ENCODE data around the gene TNFAIP8L3.
A peak's percentile ranks its signal among the peaks of the same experiment; 100 is the strongest.

The TNFAIP8L3 gene

GRCh38 chr15:51086409-51086808, 8.3 kb downstream of the TNFAIP8L3 start:
- no peak overlapping the region for H3K4ac ChIP-seq (ENCODE audit: low read length)
- H3K36me3 ChIP-seq (replicated peaks in 1 of 2; ENCODE audit: control insufficient read depth in 2 of 2, insufficient read depth in 2 of 2, low read length in 2 of 2): no peaks in the 10 kb centered on the region
- H3K27me3 ChIP-seq (ENCODE audit: control insufficient read depth in 3 of 3, insufficient read depth in 3 of 3, low read depth in 1 of 3, low read length in 3 of 3): peaks cover 0 to 32% (median 17%) of the 10 kb centered on the region in 3 experiments
- H2BK120ac ChIP-seq (ENCODE audit: low read depth, low read length): no peak overlapping the region
- no peak overlapping the region for H3K4me2 ChIP-seq (ENCODE audit: insufficient read depth, low read length, poor library complexity, severe bottlenecking)
- no peak overlapping the region for H4K91ac ChIP-seq (ENCODE audit: low read depth, low read length, poor library complexity)
- H3K79me1 ChIP-seq (ENCODE audit: low read depth, low read length): no peaks in the 10 kb centered on the region
- H3K27ac ChIP-seq (replicated peaks; ENCODE audit: low read length): no peak overlapping the region
- H2BK12ac ChIP-seq (ENCODE audit: low read length): no peak overlapping the region
- H3K18ac ChIP-seq (ENCODE audit: low read length): no peak overlapping the region
- no peak overlapping the region for H3K4me3 ChIP-seq (ENCODE audit: low read length in 2 of 2)
- WGBS, 2 donors (ENCODE audit: extremely low coverage in 2 of 2, insufficient read length in 2 of 2, insufficient replicate concordance in 1 of 2): no CpG with 5 or more reads among the region's 4 CpGs
- H2BK5ac ChIP-seq (ENCODE audit: low read length): no peak overlapping the region
- peaks cover 0 to 7% of the 10 kb centered on the region in 2 donors for H3K4me1 ChIP-seq (ENCODE audit: control insufficient read depth in 2 of 2, insufficient read depth in 1 of 2, low read depth in 1 of 2, low read length in 2 of 2)
- no peaks in the 10 kb centered on the region for H3K9me3 ChIP-seq (replicated peaks in 1 of 2; ENCODE audit: control insufficient read depth in 2 of 2, insufficient read depth in 1 of 2, low read depth in 1 of 2, low read length in 2 of 2)
- no peak overlapping the region for H3K9ac ChIP-seq (ENCODE audit: low read depth, low read length, poor library complexity)
- no peak overlapping the region for H4K8ac ChIP-seq (ENCODE audit: low read depth, low read length)
- no peak overlapping the region for H3K14ac ChIP-seq (ENCODE audit: low read length)
- H2BK15ac ChIP-seq (ENCODE audit: low read length): no peak overlapping the region
- H2AK5ac ChIP-seq (ENCODE audit: low read depth, low read length): no peak overlapping the region
- H3K23ac ChIP-seq (ENCODE audit: low read depth, low read length, poor library complexity): no peak overlapping the region
- H2AFZ ChIP-seq (ENCODE audit: low read length): no peak overlapping the region
- no peak for DNase-seq (ENCODE audit: low spot score)

GRCh38 chr15:51085764-51086163, 8.9 kb downstream of the TNFAIP8L3 start:
- Histone ChIP-seq H2AK5ac (ENCODE audit: low read depth, low read length) (no peak overlapping the region), H3K23ac (ENCODE audit: low read depth, low read length, poor library complexity) (no peak overlapping the region), H2BK15ac (ENCODE audit: low read length) (no peak overlapping the region), H3K9ac (ENCODE audit: low read depth, low read length, poor library complexity) (no peak overlapping the region), H3K4ac (ENCODE audit: low read length) (no peak overlapping the region), H3K4me3 (ENCODE audit: low read length in 2 of 2) (no peak overlapping the region), H2BK12ac (ENCODE audit: low read length) (no peak overlapping the region), H4K8ac (ENCODE audit: low read depth, low read length) (no peak overlapping the region), H4K91ac (ENCODE audit: low read depth, low read length, poor library complexity) (no peak overlapping the region), H3K36me3 (replicated peaks in 1 of 2; ENCODE audit: control insufficient read depth in 2 of 2, insufficient read depth in 2 of 2, low read length in 2 of 2) (no peaks in the 10 kb centered on the region), H3K4me1 (ENCODE audit: control insufficient read depth in 2 of 2, insufficient read depth in 1 of 2, low read depth in 1 of 2, low read length in 2 of 2) (peaks cover 0 to 7% of the 10 kb centered on the region in 2 donors), H2BK120ac (ENCODE audit: low read depth, low read length) (no peak overlapping the region), H3K4me2 (ENCODE audit: insufficient read depth, low read length, poor library complexity, severe bottlenecking) (no peak overlapping the region), H3K18ac (ENCODE audit: low read length) (no peak overlapping the region), H2AFZ (ENCODE audit: low read length) (no peak overlapping the region), H3K27ac (replicated peaks; ENCODE audit: low read length) (no peak overlapping the region), H3K27me3 (ENCODE audit: control insufficient read depth in 3 of 3, insufficient read depth in 3 of 3, low read depth in 1 of 3, low read length in 3 of 3) (peaks cover 0 to 26% (median 13%) of the 10 kb centered on the region in 3 experiments), H2BK5ac (ENCODE audit: low read length) (no peak overlapping the region), H3K9me3 (replicated peaks in 1 of 2; ENCODE audit: control insufficient read depth in 2 of 2, insufficient read depth in 1 of 2, low read depth in 1 of 2, low read length in 2 of 2) (no peaks in the 10 kb centered on the region), H3K79me1 (ENCODE audit: low read depth, low read length) (no peaks in the 10 kb centered on the region), H3K14ac (ENCODE audit: low read length) (no peak overlapping the region)
- WGBS, 2 donors (ENCODE audit: extremely low coverage in 2 of 2, insufficient read length in 2 of 2, insufficient replicate concordance in 1 of 2): no CpG with 5 or more reads among the region's 1 CpG
- DNase-seq (ENCODE audit: low spot score): no peak

DNA sequence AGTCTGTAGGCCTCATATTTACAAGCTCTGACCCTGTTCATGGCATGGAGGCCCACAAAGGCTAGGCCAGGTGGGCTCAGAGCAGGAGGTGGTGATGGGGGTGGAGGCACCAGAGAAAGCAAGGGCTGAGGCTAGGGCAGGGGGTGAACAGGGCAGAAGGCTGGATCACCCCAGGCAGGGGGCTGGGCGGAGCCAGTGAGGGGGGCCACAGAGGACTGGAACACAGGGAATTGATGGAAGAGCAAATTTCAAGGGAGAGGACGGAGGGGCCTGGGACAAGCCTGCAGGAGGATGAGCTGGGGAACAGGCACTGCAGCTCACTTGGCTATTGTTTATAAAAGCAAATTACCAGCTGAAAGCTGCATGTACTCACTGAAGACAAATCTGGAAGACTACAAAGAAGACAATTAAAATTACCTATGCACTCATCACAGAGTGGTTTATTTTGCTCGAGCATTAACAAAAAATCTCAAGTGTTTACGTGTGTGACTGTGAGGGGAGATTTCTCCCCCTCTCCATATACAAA, 11.0 kb downstream of the TNFAIP8L3 start:
- no peak overlapping the region for H2BK15ac ChIP-seq (ENCODE audit: low read length)
- no peak overlapping the region for H2AK5ac ChIP-seq (ENCODE audit: low read depth, low read length)
- no peak overlapping the region for H2BK5ac ChIP-seq (ENCODE audit: low read length)
- H4K91ac ChIP-seq (ENCODE audit: low read depth, low read length, poor library complexity): no peak overlapping the region
- no CpG with 5 or more reads among the region's 4 CpGs for WGBS, 2 donors (ENCODE audit: extremely low coverage in 2 of 2, insufficient read length in 2 of 2, insufficient replicate concordance in 1 of 2)
- no peak overlapping the region for H3K4me2 ChIP-seq (ENCODE audit: insufficient read depth, low read length, poor library complexity, severe bottlenecking)
- H3K79me1 ChIP-seq (ENCODE audit: low read depth, low read length): no peaks in the 10 kb centered on the region
- peaks cover 0 to 9% (median 0%) of the 10 kb centered on the region in 3 experiments for H3K27me3 ChIP-seq (ENCODE audit: control insufficient read depth in 3 of 3, insufficient read depth in 3 of 3, low read depth in 1 of 3, low read length in 3 of 3)
- DNase-seq (ENCODE audit: low spot score): no peak
- H3K4me1 ChIP-seq (ENCODE audit: control insufficient read depth in 2 of 2, insufficient read depth in 1 of 2, low read depth in 1 of 2, low read length in 2 of 2): peaks cover 0 to 7% of the 10 kb centered on the region in 2 donors
- H3K9me3 ChIP-seq (replicated peaks in 1 of 2; ENCODE audit: control insufficient read depth in 2 of 2, insufficient read depth in 1 of 2, low read depth in 1 of 2, low read length in 2 of 2): no peaks in the 10 kb centered on the region
- H3K27ac ChIP-seq (replicated peaks; ENCODE audit: low read length): no peak overlapping the region
- H4K8ac ChIP-seq (ENCODE audit: low read depth, low read length): peak overlapping the region; percentile 6
- no peak overlapping the region for H2BK12ac ChIP-seq (ENCODE audit: low read length)
- H3K36me3 ChIP-seq (replicated peaks in 1 of 2; ENCODE audit: control insufficient read depth in 2 of 2, insufficient read depth in 2 of 2, low read length in 2 of 2): no peaks in the 10 kb centered on the region
- no peak overlapping the region for H3K9ac ChIP-seq (ENCODE audit: low read depth, low read length, poor library complexity)
- H2AFZ ChIP-seq (ENCODE audit: low read length): no peak overlapping the region
- H2BK120ac ChIP-seq (ENCODE audit: low read depth, low read length): no peak overlapping the region
- H3K23ac ChIP-seq (ENCODE audit: low read depth, low read length, poor library complexity): no peak overlapping the region
- no peak overlapping the region for H3K4ac ChIP-seq (ENCODE audit: low read length)
- peak overlapping the region; percentile 75 for H3K14ac ChIP-seq (ENCODE audit: low read length)
- H3K18ac ChIP-seq (ENCODE audit: low read length): peak overlapping the region; percentile 65
- H3K4me3 ChIP-seq (ENCODE audit: low read length in 2 of 2): no peak overlapping the region

DNA sequence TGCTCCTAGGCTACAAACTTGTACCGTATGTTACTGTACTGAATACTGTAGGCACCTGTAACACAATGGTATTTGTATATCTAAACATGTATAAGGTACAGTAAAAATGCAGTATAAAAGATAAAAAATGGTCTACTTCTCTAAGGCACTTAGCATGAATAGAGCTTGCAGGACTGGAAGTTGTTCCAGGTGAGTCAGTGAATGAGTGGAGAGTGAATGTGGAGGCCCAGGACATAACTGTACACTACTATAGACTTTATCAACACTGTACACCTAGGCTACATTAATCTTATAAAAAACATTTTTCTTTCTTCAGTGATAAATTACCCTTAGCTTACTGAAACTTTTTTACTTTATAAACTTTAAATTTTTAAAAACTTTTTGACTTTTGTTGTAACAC, 12.5 kb downstream of the TNFAIP8L3 start:
- Histone ChIP-seq H3K14ac (ENCODE audit: low read length) (no peak overlapping the region), H3K79me1 (ENCODE audit: low read depth, low read length) (no peaks in the 10 kb centered on the region), H2BK15ac (ENCODE audit: low read length) (no peak overlapping the region), H3K4me3 (ENCODE audit: low read length in 2 of 2) (no peak overlapping the region), H4K8ac (ENCODE audit: low read depth, low read length) (no peak overlapping the region), H3K27ac (replicated peaks; ENCODE audit: low read length) (no peak overlapping the region), H4K91ac (ENCODE audit: low read depth, low read length, poor library complexity) (no peak overlapping the region), H3K4ac (ENCODE audit: low read length) (no peak overlapping the region), H2AFZ (ENCODE audit: low read length) (no peak overlapping the region), H2BK120ac (ENCODE audit: low read depth, low read length) (no peak overlapping the region), H3K9me3 (replicated peaks in 1 of 2; ENCODE audit: control insufficient read depth in 2 of 2, insufficient read depth in 1 of 2, low read depth in 1 of 2, low read length in 2 of 2) (no peaks in the 10 kb centered on the region), H2AK5ac (ENCODE audit: low read depth, low read length) (no peak overlapping the region), H3K36me3 (replicated peaks in 1 of 2; ENCODE audit: control insufficient read depth in 2 of 2, insufficient read depth in 2 of 2, low read length in 2 of 2) (no peaks in the 10 kb centered on the region), H3K27me3 (ENCODE audit: control insufficient read depth in 3 of 3, insufficient read depth in 3 of 3, low read depth in 1 of 3, low read length in 3 of 3) (peaks cover 0 to 3% (median 0%) of the 10 kb centered on the region in 3 experiments), H2BK12ac (ENCODE audit: low read length) (no peak overlapping the region), H3K4me1 (ENCODE audit: control insufficient read depth in 2 of 2, insufficient read depth in 1 of 2, low read depth in 1 of 2, low read length in 2 of 2) (peaks cover 0 to 9% of the 10 kb centered on the region in 2 donors), H3K23ac (ENCODE audit: low read depth, low read length, poor library complexity) (no peak overlapping the region), H3K18ac (ENCODE audit: low read length) (no peak overlapping the region), H2BK5ac (ENCODE audit: low read length) (no peak overlapping the region), H3K4me2 (ENCODE audit: insufficient read depth, low read length, poor library complexity, severe bottlenecking) (no peak overlapping the region), H3K9ac (ENCODE audit: low read depth, low read length, poor library complexity) (no peak overlapping the region)
- no CpG with 5 or more reads among the region's 1 CpG for WGBS, 2 donors (ENCODE audit: extremely low coverage in 2 of 2, insufficient read length in 2 of 2, insufficient replicate concordance in 1 of 2)
- DNase-seq (ENCODE audit: low spot score): no peak

Data from neuronal stem cell (in vitro differentiated cells).